ENCODE measurements around the gene PPP4C. TPM values are rescaled to one million over a fixed set of nuclear protein-coding genes. Genes with fewer than 3 reads are reported as not detected.

Gene PPP4C
- total and polyA plus RNA-seq, 2 of the 8 experiments (the other 6 are each of a cell fraction or from before 2014, with no cell fraction given): 148 to 298 TPM

DNA sequence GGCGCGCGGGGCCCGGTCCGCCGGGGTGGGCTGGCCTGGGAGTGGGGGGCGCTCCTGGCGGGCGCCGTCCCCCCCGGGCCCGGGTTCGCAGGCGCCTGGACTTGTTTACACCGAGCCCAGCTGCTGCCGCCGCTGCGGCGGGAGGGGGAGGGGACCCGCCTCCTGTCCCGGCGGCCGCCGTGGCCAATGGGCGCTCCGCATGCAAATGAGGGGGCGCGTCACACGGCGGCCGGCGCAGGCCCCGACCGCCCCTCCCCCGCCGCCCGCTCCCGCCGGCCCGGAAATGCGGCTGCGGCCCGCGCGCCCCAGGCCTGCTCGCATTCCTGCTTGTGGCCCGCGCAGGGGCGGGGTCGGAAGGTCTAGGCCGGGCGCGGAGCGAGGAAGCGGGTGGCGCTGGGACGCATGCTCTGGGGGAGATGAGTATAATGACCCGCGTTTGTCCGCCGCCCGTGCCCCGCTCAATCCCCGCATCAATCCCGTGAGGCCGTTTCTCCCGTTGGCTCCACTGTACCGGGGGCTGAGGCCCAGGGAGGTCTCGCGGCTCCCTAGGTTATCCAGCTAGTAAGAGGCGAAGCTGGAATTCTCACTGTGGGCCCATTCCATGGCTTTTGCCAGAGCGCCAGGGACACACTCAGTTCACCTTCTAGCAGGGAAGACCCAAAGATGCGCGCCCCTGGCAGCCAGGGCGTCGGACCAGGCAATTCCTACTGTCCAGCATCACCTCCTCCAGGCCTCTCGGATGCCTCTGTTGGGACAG lies 20.5 kb downstream of the PPP4C start, which contains the start of gene YPEL3 (continued):
- TF ChIP-seq YY1 (IDR thresholded peaks at IDR 0.05; ENCODE audit: low read depth, low read length) (no peak), JUN (IDR thresholded peaks at IDR 0.05; ENCODE audit: low read depth, low read length) (no peak), SAP30 (IDR thresholded peaks at IDR 0.05; ENCODE audit: insufficient read depth, insufficient replicate concordance, low read length) (no peak), PHF8 (conservative IDR thresholded peaks at IDR 0.05; ENCODE audit: low read depth, low read length) (peak; percentile 77), SP4 (IDR thresholded peaks at IDR 0.05; ENCODE audit: low read length) (no peak; the same call in 1 of the 2 replicates), TCF12 (IDR thresholded peaks at IDR 0.05; ENCODE audit: low read depth, low read length) (peak; percentile 36; the same call in 1 of the 2 replicates), CHD1 (IDR thresholded peaks at IDR 0.05; ENCODE audit: low read depth, low read length) (no peak), KDM4A (IDR thresholded peaks at IDR 0.05; ENCODE audit: low read depth, low read length, severe bottlenecking) (peak; percentile 56), SRF (IDR thresholded peaks at IDR 0.05; ENCODE audit: low read depth, low read length) (no peak), SP2 (IDR thresholded peaks at IDR 0.05; ENCODE audit: low read length) (no peak), SP1 (IDR thresholded peaks at IDR 0.05; ENCODE audit: low read depth, low read length) (no peak), EGR1 (IDR thresholded peaks at IDR 0.05; ENCODE audit: borderline replicate concordance, low read depth, low read length) (no peak), TAF1 (IDR thresholded peaks at IDR 0.05; ENCODE audit: low read depth, low read length) (peak; percentile 85), RFX5 (IDR thresholded peaks at IDR 0.05; ENCODE audit: borderline replicate concordance, low read depth, low read length) (no peak), NANOG (IDR thresholded peaks at IDR 0.05; ENCODE audit: insufficient read depth, low read depth, low read length, poor library complexity, severe bottlenecking) (no peak), HDAC2 (IDR thresholded peaks at IDR 0.05; ENCODE audit: borderline replicate concordance in 1 of 2, low read depth in 2 of 2, low read length in 2 of 2) (no peak), EZH2 (IDR thresholded peaks at IDR 0.05; ENCODE audit: low read depth, low read length, severe bottlenecking) (no peak), JUND (IDR thresholded peaks at IDR 0.05; ENCODE audit: low read length) (no peak), ZNF274 (IDR thresholded peaks at IDR 0.05; ENCODE audit: borderline replicate concordance, extremely low read depth, low read length) (no peak), POU5F1 (IDR thresholded peaks at IDR 0.05; ENCODE audit: low read depth, low read length) (no peak), BRCA1 (IDR thresholded peaks at IDR 0.05; ENCODE audit: low read depth, low read length) (no peak)
- TF ChIP-seq, protein P1, sequence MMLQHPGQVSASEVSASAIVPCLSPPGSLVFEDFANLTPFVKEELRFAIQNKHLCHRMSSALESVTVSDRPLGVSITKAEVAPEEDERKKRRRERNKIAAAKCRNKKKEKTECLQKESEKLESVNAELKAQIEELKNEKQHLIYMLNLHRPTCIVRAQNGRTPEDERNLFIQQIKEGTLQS (IDR thresholded peaks at IDR 0.05; ENCODE audit: insufficient read depth, low read depth, low read length): no peak
